Mononuclear cell (primary cell): ENCODE results near the gene ANKRD33B. TPM values are rescaled to one million over a fixed set of nuclear protein-coding genes. Genes with fewer than 3 reads are reported as not detected.
"Not testable (repeated sequence)": the region's sequence is repeated elsewhere in the genome, so short reads cannot be mapped to it uniquely, and the experiment has no call there.

Experiments used
- H3K27me3 ChIP-seq: 2 replicates; pipeline ENCODE4 v1.6.0; 2011; ENCODE audit warnings: low read length, control low read depth; ENCODE audit not compliant: insufficient read depth
- H3K4me1 ChIP-seq: 2 replicates; pipeline ENCODE4 v1.5.1; 2011; ENCODE audit warnings: mild to moderate bottlenecking, low read length, control low read depth; ENCODE audit not compliant: insufficient read depth
- H3K4me3 ChIP-seq: 2 replicates; pipeline ENCODE4 v1.5.1; 2011; ENCODE audit warnings: mild to moderate bottlenecking, low read length, moderate library complexity
- H3K9me3 ChIP-seq: 2 replicates; pipeline ENCODE4 v1.5.1; 2011; ENCODE audit warnings: low read depth, mild to moderate bottlenecking, control low read depth, low read length
- total RNA-seq: library from RNA; depleted of rRNA; stranded (reverse); fragments of >200 nt; gene quantifications from one replicate; pipeline ENCODE4 v1.2.3, GENCODE V29; 2012

The ANKRD33B gene
- total RNA-seq, 1 donor: 2.7 TPM

- no peak overlapping the region for H3K4me3 ChIP-seq
- H3K4me1 ChIP-seq: peaks cover 49% of the 10 kb centered on the region
- H3K27me3 ChIP-seq: peaks cover 11% of the 10 kb centered on the region
- no peaks in the 10 kb centered on the region for H3K9me3 ChIP-seq
Measured at GRCh38 chr5:10562201-10563109, 1.4 kb upstream of the ANKRD33B start.

DNA sequence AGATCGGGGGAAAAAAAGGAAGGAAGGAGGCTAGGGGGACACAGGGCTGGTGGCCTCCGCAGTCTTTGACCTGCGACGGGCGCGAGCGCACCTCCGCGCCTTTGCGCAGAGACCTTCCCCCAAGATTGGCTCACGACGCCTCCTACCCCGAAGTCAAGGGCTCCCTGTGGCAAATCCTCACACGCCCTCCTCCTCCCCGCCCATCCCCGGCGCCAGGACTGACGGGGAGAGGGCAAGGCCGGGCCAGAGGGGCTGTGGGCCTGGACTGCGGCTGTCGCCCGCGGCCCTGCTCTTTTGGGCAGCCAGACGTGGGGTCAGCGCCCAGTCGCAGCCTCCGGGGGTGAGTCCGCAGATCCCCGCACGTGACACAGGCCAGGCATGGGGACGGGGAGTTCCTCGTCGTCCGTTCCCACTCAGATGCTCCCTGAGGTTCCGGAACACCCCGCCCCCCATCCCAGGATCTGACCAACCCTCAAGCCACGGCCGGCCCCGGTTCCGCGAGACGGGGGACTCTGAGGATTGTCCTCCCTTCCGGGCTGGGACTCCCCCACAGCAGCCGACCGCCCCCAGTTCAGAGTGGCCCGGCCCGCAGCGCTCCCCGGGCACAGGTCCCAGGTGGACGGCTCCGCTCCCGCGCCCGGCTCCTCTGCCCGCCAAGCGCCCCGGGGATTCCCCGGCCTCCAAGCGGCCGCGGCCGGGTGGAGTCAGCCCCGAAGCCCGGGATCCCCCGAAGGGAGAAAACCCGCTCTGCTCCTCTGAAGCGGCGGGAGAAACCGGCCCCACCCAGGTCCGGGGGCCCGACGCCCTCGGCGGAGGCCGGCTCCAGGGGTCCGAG lies 543 bp upstream of the ANKRD33B start:
- peak overlapping the region; percentile 54 for H3K4me3 ChIP-seq
- no peaks in the 10 kb centered on the region for H3K9me3 ChIP-seq
- H3K27me3 ChIP-seq: peaks cover 11% of the 10 kb centered on the region
- peaks cover 40% of the 10 kb centered on the region for H3K4me1 ChIP-seq

DNA sequence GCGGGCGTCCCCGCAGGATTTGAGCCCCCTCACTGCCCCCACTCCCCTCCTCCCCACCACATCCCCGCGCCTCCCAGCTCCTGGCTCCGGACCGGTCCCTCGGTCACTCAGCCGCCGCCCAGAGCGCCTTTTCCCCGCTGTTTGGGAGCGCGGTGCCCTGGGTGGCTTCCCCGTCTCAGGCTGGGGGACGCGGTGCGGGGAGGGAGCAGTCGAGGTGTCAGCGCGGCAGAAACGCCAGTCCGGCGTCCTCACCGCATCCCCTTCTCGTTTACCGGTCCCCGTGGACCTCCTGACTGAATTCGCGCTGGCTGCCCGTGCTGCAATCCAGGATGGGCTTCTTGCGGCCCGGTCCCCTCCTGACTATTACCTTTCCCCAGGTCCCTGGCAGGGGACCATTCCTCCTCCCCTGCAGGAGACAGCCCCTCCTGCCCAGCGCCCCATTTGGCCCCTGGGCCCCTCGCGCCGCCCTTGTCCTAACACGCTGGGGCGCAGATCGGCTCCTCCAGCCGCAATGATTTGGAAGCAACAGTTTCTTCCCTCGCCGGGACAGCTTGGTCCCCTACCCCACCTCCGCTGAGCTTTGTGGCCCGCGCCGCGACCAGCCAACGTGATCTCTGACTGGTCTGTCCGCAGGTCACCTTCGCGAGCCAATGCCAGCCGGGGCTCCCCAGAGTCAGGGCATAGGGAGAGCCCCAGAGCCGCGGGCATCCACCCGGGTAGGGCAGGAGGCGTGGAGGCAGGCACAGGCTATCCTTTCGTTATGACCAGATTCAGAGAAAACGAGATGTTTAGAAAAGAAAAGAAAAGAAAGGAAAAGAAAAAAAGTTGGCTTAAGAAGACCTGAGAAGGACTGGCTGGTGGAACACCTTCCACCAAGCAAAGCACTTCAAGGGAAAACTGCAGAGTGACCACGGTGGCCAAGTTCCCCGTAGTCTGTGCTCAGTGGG lies 1.2 kb downstream of the ANKRD33B start:
- no peaks in the 10 kb centered on the region for H3K9me3 ChIP-seq
- H3K4me1 ChIP-seq: peaks cover 37% of the 10 kb centered on the region
- H3K27me3 ChIP-seq: peaks cover 11% of the 10 kb centered on the region
- H3K4me3 ChIP-seq: peak overlapping the region; percentile 47

GRCh38 chr5:10565785-10566542 lies 2.1 kb downstream of the ANKRD33B start:
- H3K4me1 ChIP-seq: peaks cover 37% of the 10 kb centered on the region
- peaks cover 11% of the 10 kb centered on the region for H3K27me3 ChIP-seq
- H3K4me3 ChIP-seq: peak overlapping the region; percentile 47
- no peaks in the 10 kb centered on the region for H3K9me3 ChIP-seq

- H3K4me1 ChIP-seq: peaks cover 37% of the 10 kb centered on the region
- H3K9me3 ChIP-seq: no peaks in the 10 kb centered on the region
- no peak overlapping the region for H3K4me3 ChIP-seq
- H3K27me3 ChIP-seq: peaks cover 11% of the 10 kb centered on the region
Measured at GRCh38 chr5:10566543-10567068, 2.7 kb downstream of the ANKRD33B start.

- H3K4me1 ChIP-seq: peaks cover 35% of the 10 kb centered on the region
- H3K9me3 ChIP-seq: no peaks in the 10 kb centered on the region
- H3K4me3 ChIP-seq: no peak overlapping the region
- peaks cover 11% of the 10 kb centered on the region for H3K27me3 ChIP-seq
Measured at GRCh38 chr5:10567121-10567591, 3.3 kb downstream of the ANKRD33B start.

GRCh38 chr5:10567781-10568321 lies 4.0 kb downstream of the ANKRD33B start:
- Histone ChIP-seq H3K27me3 (peaks cover 8% of the 10 kb centered on the region), H3K4me3 (no peak overlapping the region), H3K9me3 (no peaks in the 10 kb centered on the region), H3K4me1 (peaks cover 28% of the 10 kb centered on the region)

DNA sequence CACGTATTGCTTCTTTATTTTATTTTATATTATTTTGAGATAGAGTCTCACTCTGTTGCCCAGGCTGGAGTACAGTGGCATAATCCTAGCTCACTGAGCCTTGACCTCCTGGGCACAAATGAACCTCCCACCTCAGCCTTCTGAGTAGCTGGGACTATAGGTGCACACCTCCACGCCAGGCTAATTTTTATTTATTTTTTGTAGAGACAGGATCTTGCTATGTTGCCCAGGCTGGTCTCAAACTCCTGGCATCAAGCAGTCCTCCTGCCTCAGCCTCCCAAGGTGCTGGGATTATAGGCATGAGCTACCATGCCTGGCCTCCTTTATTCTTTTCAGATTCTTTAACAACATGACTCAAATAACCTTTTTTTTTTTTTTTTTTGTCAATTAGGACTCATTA lies 6.7 kb downstream of the ANKRD33B start:
- H3K9me3 ChIP-seq, H3K4me3 ChIP-seq, H3K4me1 ChIP-seq, H3K27me3 ChIP-seq: not testable (repeated sequence)

GRCh38 chr5:10572451-10572850 lies 8.6 kb downstream of the ANKRD33B start:
- no peaks in the 10 kb centered on the region for H3K9me3 ChIP-seq
- H3K4me3 ChIP-seq: no peak overlapping the region
- H3K4me1 ChIP-seq: peaks cover 8% of the 10 kb centered on the region
- no peaks in the 10 kb centered on the region for H3K27me3 ChIP-seq

DNA sequence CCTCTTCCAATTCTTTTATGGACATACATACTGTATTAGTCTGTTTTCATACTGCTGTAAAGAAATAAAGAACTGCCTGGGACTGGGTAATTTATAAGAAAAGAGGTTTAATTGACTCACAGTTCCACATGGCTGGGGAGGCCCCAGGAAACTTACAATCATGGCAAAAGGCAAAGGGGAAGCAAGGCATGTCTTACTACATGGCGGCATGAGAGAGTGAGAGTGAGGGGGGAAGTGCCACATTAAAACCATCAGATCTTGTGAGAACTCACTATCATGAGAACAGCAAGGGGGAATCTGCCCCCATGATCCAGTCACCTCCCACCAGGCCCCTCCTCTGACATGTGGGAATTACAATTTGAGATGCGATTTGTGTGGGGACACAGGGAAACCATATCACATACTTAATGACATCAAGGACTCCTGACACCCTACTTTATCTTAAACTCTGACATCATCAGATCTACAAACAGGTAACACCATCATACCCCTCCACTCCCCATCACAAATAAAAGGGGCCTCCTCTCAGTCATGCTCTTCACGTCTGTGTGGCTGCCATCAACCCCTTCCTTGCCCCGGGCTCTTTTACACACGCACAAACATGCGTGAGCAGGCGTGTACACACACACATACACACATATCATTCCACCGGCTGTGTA lies 9.7 kb downstream of the ANKRD33B start:
- no peaks in the 10 kb centered on the region for H3K27me3 ChIP-seq
- H3K4me3 ChIP-seq: no peak overlapping the region
- H3K9me3 ChIP-seq: no peaks in the 10 kb centered on the region
- H3K4me1 ChIP-seq: peaks cover 19% of the 10 kb centered on the region

DNA sequence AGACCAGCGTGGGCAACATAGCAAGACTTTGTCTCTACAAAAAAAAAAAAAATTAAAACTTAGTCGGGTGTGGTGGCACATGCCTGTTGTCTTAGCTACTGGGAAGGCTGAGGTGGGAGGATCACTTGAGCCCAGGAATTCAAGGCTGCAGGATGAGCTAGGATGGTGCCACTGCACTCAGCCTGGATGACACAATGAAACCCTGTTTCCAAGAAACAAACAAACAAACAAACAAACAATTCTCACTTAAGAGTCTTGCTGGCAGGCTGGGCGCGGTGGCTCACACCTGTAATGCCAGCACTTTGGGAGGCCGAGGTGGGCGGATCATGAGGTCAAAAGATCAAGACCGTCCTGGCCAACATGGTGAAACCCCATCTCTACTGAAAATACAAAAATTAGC lies 11.0 kb downstream of the ANKRD33B start:
- H3K4me3 ChIP-seq, H3K27me3 ChIP-seq, H3K9me3 ChIP-seq: not testable (repeated sequence)
- H3K4me1 ChIP-seq: peaks cover 26% of the 10 kb centered on the region

DNA sequence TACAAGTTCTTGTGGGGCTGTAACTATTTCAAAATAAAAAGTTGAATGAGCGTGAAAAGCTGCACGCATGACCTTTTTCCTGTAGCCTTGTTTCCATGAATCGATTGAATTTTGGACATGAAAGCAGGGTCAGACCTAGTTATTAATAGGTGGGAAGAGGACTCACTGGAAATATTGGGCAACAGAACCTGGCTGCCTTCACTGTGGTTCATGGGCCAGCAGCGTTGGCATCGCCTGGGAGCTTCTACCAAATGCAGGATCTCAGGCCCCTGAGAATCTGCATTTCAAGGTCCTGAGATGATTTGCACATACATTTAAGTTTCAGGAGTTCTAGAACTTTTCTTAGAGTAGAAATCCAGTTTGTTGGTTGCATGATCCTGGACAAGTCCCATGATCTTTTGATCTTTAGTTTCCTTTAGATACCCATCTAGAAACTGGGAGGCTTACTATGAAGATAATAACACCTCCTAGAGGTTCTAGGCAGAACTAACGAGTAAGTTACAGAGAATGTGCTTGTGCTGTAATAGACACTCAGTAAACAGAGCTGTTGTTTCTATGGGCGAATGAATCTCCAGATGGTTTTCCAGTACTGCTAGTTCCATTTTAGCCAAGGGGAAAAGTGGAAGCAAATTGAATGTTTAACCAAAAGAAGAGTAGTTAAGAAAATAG lies 12.4 kb downstream of the ANKRD33B start:
- Histone ChIP-seq H3K27me3 (no peaks in the 10 kb centered on the region), H3K9me3 (no peaks in the 10 kb centered on the region), H3K4me3 (no peak overlapping the region), H3K4me1 (peaks cover 34% of the 10 kb centered on the region)

DNA sequence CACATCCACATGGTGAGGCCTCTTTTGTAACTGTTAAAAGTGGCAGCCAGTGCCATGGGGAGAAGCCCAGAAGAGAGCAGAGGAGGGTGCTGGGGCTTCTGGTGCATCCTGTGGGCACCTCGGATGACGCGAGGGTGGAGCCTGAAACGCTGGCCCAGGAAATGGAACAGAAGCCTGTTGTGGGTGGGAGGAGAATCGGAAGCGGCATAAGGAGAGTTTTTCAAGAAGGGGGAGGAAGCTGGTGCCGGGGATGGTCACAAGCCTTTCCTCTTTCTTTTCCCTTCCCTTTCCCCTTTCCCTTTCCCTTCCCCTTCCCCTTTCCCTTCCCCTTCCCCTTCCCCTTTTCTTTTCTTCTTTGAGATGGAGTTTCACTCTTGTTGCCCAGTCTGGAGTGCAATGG lies 12.9 kb downstream of the ANKRD33B start:
- Histone ChIP-seq H3K27me3 (no peaks in the 10 kb centered on the region), H3K4me3 (no peak overlapping the region), H3K9me3 (no peaks in the 10 kb centered on the region), H3K4me1 (peaks cover 39% of the 10 kb centered on the region)
